Fibroblast of villous mesenchyme (primary cell): Measurements from ENCODE around the gene C6orf118. TPM values are rescaled to one million over a fixed set of nuclear protein-coding genes. Genes with fewer than 3 reads are reported as not detected.

Experiments
- DNase-seq: peaks from one replicate; pipeline ENCODE4 v3.0.0-alpha.2; 2010; ENCODE audit warnings: low read depth
- H3K4me3 ChIP-seq: 2 replicates; pipeline ENCODE4 v1.5.1; 2011; ENCODE audit warnings: low read depth, mild to moderate bottlenecking, low read length
- total RNA-seq: library from RNA; depleted of rRNA; stranded (reverse); fragments of >200 nt; gene quantifications from 2 replicates; pipeline ENCODE4 v1.2.3, GENCODE V29; 2012
- TF ChIP-seq, protein P1 (sequence below): IDR thresholded peaks from 2 replicates; pipeline ENCODE4 v1.5.1; 2012; ENCODE audit warnings: low read depth, mild to moderate bottlenecking, low read length; ENCODE audit not compliant: insufficient read depth

Gene C6orf118
- total RNA-seq, 1 donor: not detected

DNA sequence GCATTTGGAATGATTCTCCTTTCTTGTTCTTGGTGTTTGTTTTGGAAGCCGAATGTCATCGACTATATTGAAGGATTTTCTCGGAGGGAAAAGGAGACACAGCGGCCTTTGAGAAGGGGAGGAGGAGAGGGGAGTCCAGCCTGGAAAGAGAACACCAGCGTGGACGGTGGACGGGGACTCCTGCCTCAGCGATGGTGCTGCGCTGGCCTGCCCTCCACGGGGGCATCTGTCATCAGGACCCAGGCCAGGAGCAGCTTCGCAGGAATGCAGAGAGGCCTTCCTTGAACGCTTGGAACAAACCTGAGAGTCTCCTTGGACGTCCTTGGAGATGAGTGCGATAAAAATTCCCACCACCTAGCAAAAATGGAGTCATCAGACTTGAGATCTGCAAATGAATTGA, 8.3 kb upstream of the C6orf118 start:
- H3K4me3 ChIP-seq: no peak overlapping the region

DNA sequence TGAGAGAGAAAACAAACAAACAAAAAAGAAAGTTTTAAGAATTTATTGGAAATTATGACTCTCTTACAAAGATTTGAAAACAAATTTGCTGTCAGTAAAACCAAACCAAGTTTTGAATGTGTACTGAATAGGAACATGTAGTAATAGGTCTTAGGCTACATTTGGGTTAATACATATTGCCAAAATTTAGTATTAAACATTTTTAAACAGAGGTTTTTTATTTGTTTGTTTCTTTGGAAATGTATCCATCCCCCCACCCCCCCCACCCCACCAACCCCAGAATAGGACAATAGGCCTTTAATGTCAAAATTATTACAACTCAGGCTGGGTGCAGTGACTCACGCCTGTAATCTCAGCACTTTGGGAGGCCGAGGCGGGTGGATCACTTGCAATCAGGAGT, 2.5 kb downstream of the C6orf118 start:
- DNase-seq: no peak
- H3K4me3 ChIP-seq: no peak overlapping the region
- TF ChIP-seq, protein P1, sequence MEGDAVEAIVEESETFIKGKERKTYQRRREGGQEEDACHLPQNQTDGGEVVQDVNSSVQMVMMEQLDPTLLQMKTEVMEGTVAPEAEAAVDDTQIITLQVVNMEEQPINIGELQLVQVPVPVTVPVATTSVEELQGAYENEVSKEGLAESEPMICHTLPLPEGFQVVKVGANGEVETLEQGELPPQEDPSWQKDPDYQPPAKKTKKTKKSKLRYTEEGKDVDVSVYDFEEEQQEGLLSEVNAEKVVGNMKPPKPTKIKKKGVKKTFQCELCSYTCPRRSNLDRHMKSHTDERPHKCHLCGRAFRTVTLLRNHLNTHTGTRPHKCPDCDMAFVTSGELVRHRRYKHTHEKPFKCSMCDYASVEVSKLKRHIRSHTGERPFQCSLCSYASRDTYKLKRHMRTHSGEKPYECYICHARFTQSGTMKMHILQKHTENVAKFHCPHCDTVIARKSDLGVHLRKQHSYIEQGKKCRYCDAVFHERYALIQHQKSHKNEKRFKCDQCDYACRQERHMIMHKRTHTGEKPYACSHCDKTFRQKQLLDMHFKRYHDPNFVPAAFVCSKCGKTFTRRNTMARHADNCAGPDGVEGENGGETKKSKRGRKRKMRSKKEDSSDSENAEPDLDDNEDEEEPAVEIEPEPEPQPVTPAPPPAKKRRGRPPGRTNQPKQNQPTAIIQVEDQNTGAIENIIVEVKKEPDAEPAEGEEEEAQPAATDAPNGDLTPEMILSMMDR: no peak

More for the DNA sequence above, 8.3 kb upstream of the C6orf118 start:
- no peak for DNase-seq
- TF ChIP-seq, protein P1: no peak

DNA sequence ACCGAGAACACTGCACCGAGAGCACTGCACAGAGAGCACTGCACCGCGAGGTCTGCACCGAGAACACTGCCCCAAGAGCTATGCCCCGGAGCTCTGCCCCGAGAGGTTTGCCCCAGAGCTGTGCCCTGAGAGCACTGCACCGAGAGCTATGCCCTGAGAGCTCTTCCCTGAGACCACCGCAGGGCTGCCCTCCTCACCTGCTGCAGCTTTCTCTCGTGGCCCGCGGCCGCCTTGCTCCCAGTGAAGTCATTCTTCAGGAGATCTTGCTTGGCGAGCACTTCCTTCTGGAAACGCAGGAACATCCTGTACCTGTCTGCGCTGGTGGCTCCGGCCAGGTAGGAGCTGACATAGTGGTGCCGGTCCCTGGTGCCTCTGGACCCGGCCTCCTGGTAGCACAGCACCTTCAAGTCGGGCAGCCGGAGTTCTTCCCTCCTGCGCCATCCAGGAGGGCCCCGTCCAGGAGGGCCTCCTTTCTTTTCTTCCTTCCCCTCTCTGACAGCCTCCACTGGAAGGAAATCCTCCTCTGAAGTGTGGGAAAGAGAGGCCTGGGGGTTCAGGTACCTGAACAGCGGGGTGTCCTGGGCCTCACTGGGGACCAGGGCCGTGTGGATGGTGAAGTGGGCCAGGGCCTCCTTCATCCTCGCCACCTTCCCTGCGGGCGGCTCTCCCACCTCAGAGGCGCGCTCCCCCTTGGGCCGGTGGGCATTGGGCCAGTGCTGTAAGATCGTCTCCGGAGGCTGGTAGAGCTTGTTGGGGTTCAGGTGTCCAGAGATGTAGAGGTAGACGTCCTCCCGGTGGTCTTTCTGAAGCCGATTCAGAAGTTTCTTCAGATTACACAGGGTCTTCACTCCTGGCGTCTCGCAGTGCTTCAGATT, 7.8 kb downstream of the C6orf118 start:
- no peak overlapping the region for H3K4me3 ChIP-seq
- no peak for DNase-seq
- TF ChIP-seq, protein P1: no peak

DNA sequence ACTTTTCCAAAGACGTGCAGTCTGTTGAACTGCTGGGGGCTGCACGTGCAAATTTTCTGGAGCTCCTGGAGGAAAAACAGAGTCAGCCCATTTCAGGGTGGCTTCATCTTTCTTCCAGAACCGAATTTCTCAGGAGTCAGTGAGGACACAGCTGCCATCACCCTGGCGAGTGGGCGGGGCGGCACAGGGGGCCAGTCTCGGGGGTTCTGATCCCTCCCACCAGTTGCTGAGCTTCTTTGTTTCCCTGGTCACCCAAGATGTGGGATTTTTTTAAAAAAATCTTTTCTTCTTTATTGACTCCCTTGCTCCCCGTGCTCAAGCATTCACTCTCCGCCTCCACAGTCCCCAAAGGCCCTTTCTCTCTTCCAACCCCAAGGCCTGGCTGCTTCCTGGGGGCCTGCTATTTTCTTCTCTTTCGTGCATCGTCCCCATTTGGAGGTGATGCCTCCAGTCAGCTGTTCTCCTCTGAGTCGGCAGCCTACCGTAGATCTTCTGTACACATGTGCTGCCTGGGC, 8.9 kb downstream of the C6orf118 start:
- no peak for DNase-seq
- TF ChIP-seq, protein P1: no peak
- no peak overlapping the region for H3K4me3 ChIP-seq

DNA sequence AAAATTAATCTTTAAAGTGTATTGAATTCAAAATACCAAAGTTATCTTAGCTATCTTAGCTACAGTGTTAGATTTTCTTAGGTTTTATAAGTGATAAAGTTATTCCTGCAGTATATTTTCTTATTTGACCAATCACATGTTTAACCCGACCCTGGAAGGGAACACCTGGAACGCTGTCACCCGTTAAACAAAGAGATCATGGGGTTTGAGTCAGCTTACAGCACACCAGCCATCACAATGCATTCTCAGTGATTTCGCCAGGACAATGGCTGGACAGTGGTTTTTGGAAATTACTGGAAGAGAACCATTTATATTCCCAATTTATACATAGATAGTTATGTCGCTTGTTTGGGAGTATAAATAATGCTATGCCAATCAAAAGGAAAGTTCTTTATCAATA, 10.5 kb downstream of the C6orf118 start:
- H3K4me3 ChIP-seq: no peak overlapping the region
- TF ChIP-seq, protein P1: no peak
- DNase-seq: no peak

DNA sequence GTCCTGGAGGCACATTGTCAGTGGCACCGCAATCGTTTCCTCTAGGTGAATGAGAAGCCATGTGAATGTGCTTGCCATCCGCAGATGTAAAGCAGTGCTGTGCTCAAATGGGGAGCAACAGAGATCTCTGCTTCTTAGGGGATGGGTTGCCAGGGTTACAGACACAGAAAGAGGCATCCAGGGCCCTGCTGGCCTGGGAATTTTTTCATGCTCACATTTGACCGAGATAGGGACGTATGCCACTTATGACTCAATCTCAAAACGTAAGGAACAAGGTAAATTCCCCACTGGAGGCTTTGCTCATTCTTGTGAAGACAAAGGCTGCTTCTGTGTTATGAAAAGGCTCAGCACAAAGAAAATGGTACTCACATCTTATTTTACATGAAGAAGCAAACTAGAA, 11.0 kb downstream of the C6orf118 start:
- TF ChIP-seq, protein P1: no peak
- no peak overlapping the region for H3K4me3 ChIP-seq
- DNase-seq: no peak

DNA sequence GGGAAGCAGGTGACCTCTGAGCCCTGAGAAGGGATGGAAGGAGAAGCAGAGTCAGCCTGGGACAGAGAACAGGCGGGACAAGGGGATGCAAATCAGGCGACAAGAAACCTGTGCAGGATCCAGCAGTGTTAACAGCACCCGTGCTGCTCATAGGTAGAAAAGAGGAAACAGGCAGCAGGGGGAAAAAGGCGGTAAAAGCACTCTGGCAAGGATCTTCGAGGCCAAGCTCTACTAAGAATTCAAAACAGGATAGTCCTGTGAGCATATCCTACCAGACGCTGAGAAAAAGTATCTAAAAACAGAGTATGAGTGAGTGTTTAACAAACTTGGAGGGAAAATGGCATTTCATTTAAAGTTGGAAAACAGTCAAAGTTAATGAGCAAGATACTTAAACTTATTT, 16.7 kb downstream of the C6orf118 start:
- no peak overlapping the region for H3K4me3 ChIP-seq
- DNase-seq: no peak
- TF ChIP-seq, protein P1: no peak
